HepG2 (cell line): ENCODE results near the gene NINJ2. TPM values are rescaled to one million over a fixed set of nuclear protein-coding genes. Genes with fewer than 3 reads are reported as not detected.

Experiments used
- CBX2 ChIP-seq, 2 experiments: fragments of 200-600 bp in 1 of 2; sonication (generic); formaldehyde crosslinking in 1 of 2; IDR thresholded peaks; 2 replicates each; pipeline versions ENCODE4 v1.7.0 to v1.8.1; 2018 to 2022; ENCODE audit warnings: low read depth in 2 of 2, low read length in 1 of 2, mild to moderate bottlenecking in 1 of 2, missing genetic modification reagents in 1 of 2
- CC2D1A ChIP-seq: sonication (generic); formaldehyde crosslinking; IDR thresholded peaks from 2 replicates; pipeline ENCODE4 v1.8.1; 2023; ENCODE audit warnings: mild to moderate bottlenecking, missing genetic modification reagents
- ELK4 ChIP-seq: sonication (generic); formaldehyde crosslinking; IDR thresholded peaks from 2 replicates; pipeline ENCODE4 v1.9.0; 2021; ENCODE audit warnings: missing genetic modification reagents, borderline replicate concordance
- EP300 ChIP-seq, 3 experiments: sonication (generic) in 1 of 3; formaldehyde crosslinking in 1 of 3; IDR thresholded peaks; 2 replicates each; pipeline versions ENCODE4 v1.5.1 to v1.6.1; 2011 to 2020; ENCODE audit warnings: low read depth in 2 of 3, low read length in 2 of 3, borderline replicate concordance in 1 of 3, improper control_type of control experiment in 1 of 3, mild to moderate bottlenecking in 1 of 3, missing genetic modification reagents in 1 of 3, moderate library complexity in 1 of 3
- GMEB1 ChIP-seq: sonication (generic); formaldehyde crosslinking; IDR thresholded peaks from 2 replicates; pipeline ENCODE4 v1.5.1; 2020; ENCODE audit warnings: missing genetic modification reagents, mild to moderate bottlenecking, borderline replicate concordance
- HDAC1 ChIP-seq: sonication (generic); formaldehyde crosslinking; IDR thresholded peaks from 2 replicates; pipeline ENCODE4 v1.5.1; 2020; ENCODE audit warnings: mild to moderate bottlenecking, missing genetic modification reagents
- HNRNPK ChIP-seq: fragments of 200-400 bp; formaldehyde crosslinking; IDR thresholded peaks from 2 replicates; pipeline ENCODE4 v1.6.1; 2018; ENCODE audit warnings: low read length, low read depth, moderate library complexity, mild to moderate bottlenecking; ENCODE audit not compliant: poor library complexity, severe bottlenecking
- JARID2 ChIP-seq: sonication (generic); formaldehyde crosslinking; IDR thresholded peaks from 2 replicates; pipeline ENCODE4 v1.8.1; 2023; ENCODE audit warnings: missing genetic modification reagents, inconsistent platforms; ENCODE audit not compliant: insufficient replicate concordance
- KLF16 ChIP-seq, 2 experiments: sonication (generic) in 1 of 2; formaldehyde crosslinking in 1 of 2; IDR thresholded peaks; 2 replicates each; pipeline versions ENCODE4 v1.6.1 to v1.8.0; 2016 to 2023; ENCODE audit warnings: missing genetic modification reagents in 2 of 2, missing compliant biosample characterization in 1 of 2
- MAFF ChIP-seq: IDR thresholded peaks from 2 replicates; pipeline ENCODE4 v1.6.1; 2011; ENCODE audit warnings: low read depth, low read length, improper control_type of control experiment
- MIER2 ChIP-seq: IDR thresholded peaks from 2 replicates; pipeline ENCODE4 v1.6.1; 2016; ENCODE audit warnings: missing biosample characterization, missing genetic modification reagents
- NFE2L2 ChIP-seq: fragments of 150-350 bp; IDR thresholded peaks from 2 replicates; pipeline ENCODE4 v1.6.1; 2014; ENCODE audit warnings: low read length
- NFRKB ChIP-seq: fragments of 450-650 bp; IDR thresholded peaks from 2 replicates; pipeline ENCODE4 v1.6.1; 2017
- RBAK ChIP-seq: sonication (generic); formaldehyde crosslinking; IDR thresholded peaks from 2 replicates; pipeline ENCODE4 v1.5.1; 2020; ENCODE audit warnings: mild to moderate bottlenecking, missing genetic modification reagents
- THAP7 ChIP-seq: sonication (generic); formaldehyde crosslinking; IDR thresholded peaks from 2 replicates; pipeline ENCODE4 v1.8.1; 2023; ENCODE audit warnings: mild to moderate bottlenecking, missing genetic modification reagents
- THRA ChIP-seq: sonication (generic); formaldehyde crosslinking; IDR thresholded peaks from 2 replicates; pipeline ENCODE4 v1.4.0; 2020; ENCODE audit warnings: missing genetic modification reagents, borderline replicate concordance
- ZFP1 ChIP-seq: IDR thresholded peaks from 2 replicates; pipeline ENCODE4 v1.6.1; 2016
- ZGPAT ChIP-seq: IDR thresholded peaks from 2 replicates; pipeline ENCODE4 v1.6.1; 2016; ENCODE audit warnings: mild to moderate bottlenecking
- ZNF143 ChIP-seq: sonication (generic); formaldehyde crosslinking; IDR thresholded peaks from 2 replicates; pipeline ENCODE4 v1.4.0; 2020; ENCODE audit warnings: missing genetic modification reagents
- ZNF205 ChIP-seq: IDR thresholded peaks from 2 replicates; pipeline ENCODE4 v1.6.1; 2018; ENCODE audit warnings: missing biosample characterization, missing genetic modification reagents
- ZNF274 ChIP-seq: sonication (generic); formaldehyde crosslinking; IDR thresholded peaks from 2 replicates; pipeline ENCODE4 v1.5.1; 2020; ENCODE audit warnings: mild to moderate bottlenecking, missing genetic modification reagents
- ZNF44 ChIP-seq: sonication (generic); formaldehyde crosslinking; IDR thresholded peaks from 2 replicates; pipeline ENCODE4 v1.5.1; 2020; ENCODE audit warnings: mild to moderate bottlenecking, missing genetic modification reagents
- ZNF883 ChIP-seq: sonication (generic); formaldehyde crosslinking; IDR thresholded peaks from 2 replicates; pipeline ENCODE4 v1.5.1; 2020; ENCODE audit warnings: mild to moderate bottlenecking, missing genetic modification reagents; ENCODE audit errors: not compliant biosample characterization
- polyA plus RNA-seq, 8 experiments: library from polyadenylated mRNA; depleted of rRNA in 3 of 8; stranded (reverse) in 7 of 8; unstranded in 1 of 8; fragments of >200 nt; fragmentation: Illumina TruSeq in 4 of 8; extraction: Trizol in 4 of 8; gene quantifications; 2 replicates each; pipeline versions ENCODE4 v1.2.1 to v1.2.3, GENCODE V29; 2011 to 2016; ENCODE audit warnings: low read depth in 4 of 8, missing spikeins in 1 of 8, mixed read lengths in 1 of 8; ENCODE audit not compliant: insufficient read depth in 1 of 8
- total RNA-seq, 5 experiments: library from RNA; depleted of rRNA; stranded (reverse); fragments of >200 nt; fragmentation: Illumina TruSeq; extraction: Trizol; gene quantifications; 2 replicates each; pipeline ENCODE4 v1.2.3, GENCODE V29; 2016; ENCODE audit warnings: low read depth in 1 of 5

NINJ2 gene
- total and polyA plus RNA-seq, 2 of the 13 experiments (the other 11 are each of a cell fraction or from before 2014, with no cell fraction given): 0.62 to 3.8 TPM

GRCh38 chr12:617304-617915, 45.8 kb downstream of the NINJ2 start (continued):
- TF ChIP-seq ELK4 (CRISPR knock-in tag) (no peak), HNRNPK (no peak), JARID2 (CRISPR knock-in tag) (no peak), MAFF (no peak), CBX2 (IDR thresholded peaks at IDR 0.05; ENCODE audit: low read depth, low read length) (no peak), CBX2 (CRISPR knock-in tag; IDR thresholded peaks at IDR 0.05; ENCODE audit: low read depth) (no peak), ZNF883 (CRISPR knock-in tag) (peak; percentile 57), MIER2 (CRISPR knock-in tag) (peak; percentile 73), KLF16 (CRISPR knock-in tag; IDR thresholded peaks at IDR 0.05) (peak in 1 of 2 experiments; percentile 44; a peak in 1 of 4 replicates), THRA (CRISPR knock-in tag) (peak; percentile 69; the same call in 1 of the 2 replicates), ZNF143 (CRISPR knock-in tag) (no peak), NFE2L2 (no peak), ZGPAT (peak; percentile 61), ZNF274 (0 out of 2 replicates have a peak, but pooled peaks have one; percentile 61), ZFP1 (CRISPR knock-in tag) (no peak), RBAK (no peak), NFRKB (no peak), GMEB1 (CRISPR knock-in tag) (0 out of 2 replicates have a peak, but pooled peaks have one; percentile 57), CC2D1A (no peak), THAP7 (CRISPR knock-in tag) (0 out of 2 replicates have a peak, but pooled peaks have one; percentile 67), EP300 (IDR thresholded peaks at IDR 0.05; ENCODE audit: low read depth in 2 of 2, low read length in 2 of 2) (peak in 1 of 2 experiments; percentile 82; a peak in 2 of 4 replicates), EP300 (CRISPR knock-in tag; IDR thresholded peaks at IDR 0.05; ENCODE audit: borderline replicate concordance) (peak; percentile 55; the same call in 1 of the 2 replicates), HDAC1 (peak; percentile 64), ZNF205 (CRISPR knock-in tag) (peak; percentile 78), ZNF44 (CRISPR knock-in tag) (no peak)
